Osteoblast (primary cell): ENCODE results near the gene ELF1. TPM values are rescaled to one million over a fixed set of nuclear protein-coding genes. Genes with fewer than 3 reads are reported as not detected.
A peak's percentile ranks its signal among the peaks of the same experiment; 100 is the strongest.

Experiments used
- DNase-seq: peaks from one replicate; pipeline ENCODE4 v3.0.0; 2011; ENCODE audit warnings: low spot score, mixed read lengths; ENCODE audit not compliant: insufficient read length; ENCODE audit errors: missing footprints
- H2AFZ ChIP-seq: 2 replicates; pipeline ENCODE4 v1.6.0; 2011; ENCODE audit warnings: mild to moderate bottlenecking, low read length
- H3K27ac ChIP-seq: 2 replicates; pipeline ENCODE4 v1.5.1; 2011; ENCODE audit warnings: mild to moderate bottlenecking, low read depth, low read length, moderate library complexity
- H3K27me3 ChIP-seq: 2 replicates; pipeline ENCODE4 v1.6.0; 2012; ENCODE audit warnings: mild to moderate bottlenecking, control low read depth, inconsistent platforms, low read length, moderate library complexity; ENCODE audit not compliant: insufficient read depth
- H3K36me3 ChIP-seq: 2 replicates; pipeline ENCODE4 v1.5.1; 2011; ENCODE audit warnings: mild to moderate bottlenecking, low read length, control low read depth, moderate library complexity; ENCODE audit not compliant: insufficient read depth
- H3K4me1 ChIP-seq: 2 replicates; pipeline ENCODE4 v1.5.1; 2011; ENCODE audit warnings: mild to moderate bottlenecking, low read length, control low read depth, moderate library complexity; ENCODE audit not compliant: insufficient read depth
- H3K4me2 ChIP-seq: 2 replicates; pipeline ENCODE4 v1.6.0; 2011; ENCODE audit warnings: mild to moderate bottlenecking, low read length; ENCODE audit not compliant: insufficient read depth
- H3K4me3 ChIP-seq: fragments of 200-600 bp; sonication (generic); 3 replicates; pipeline ENCODE4 v1.5.1; 2012; ENCODE audit warnings: mild to moderate bottlenecking, low read length, inconsistent platforms; ENCODE audit not compliant: insufficient read depth
- H3K79me2 ChIP-seq: 2 replicates; pipeline ENCODE4 v1.6.0; 2012; ENCODE audit warnings: mild to moderate bottlenecking, low read length, control low read depth, inconsistent platforms; ENCODE audit not compliant: insufficient read depth
- H3K9me3 ChIP-seq: 2 replicates; pipeline ENCODE4 v1.5.1; 2011; ENCODE audit warnings: low read depth, low read length, control low read depth
- H4K20me1 ChIP-seq: 2 replicates; pipeline ENCODE4 v1.6.0; 2012; ENCODE audit warnings: mild to moderate bottlenecking, low read length, control low read depth; ENCODE audit not compliant: insufficient read depth
- CTCF ChIP-seq: IDR thresholded peaks from 2 replicates; pipeline ENCODE4 v1.5.1; 2011; ENCODE audit warnings: mild to moderate bottlenecking, low read depth, low read length, moderate library complexity; ENCODE audit errors: extremely low read depth
- total RNA-seq: library from RNA; depleted of rRNA; stranded (reverse); fragments of >200 nt; gene quantifications from 2 replicates; pipeline ENCODE4 v1.2.3, GENCODE V29; 2012

ELF1 gene
- total RNA-seq, 1 donor = 63.0 TPM

- Histone ChIP-seq H3K4me2 (peak overlapping the region; percentile 85), H3K79me2 (peaks cover 69% of the 10 kb centered on the region), H3K4me3 (no peak overlapping the region), H3K4me1 (peaks cover 18% of the 10 kb centered on the region), H3K27me3 (no peaks in the 10 kb centered on the region), H3K36me3 (no peaks in the 10 kb centered on the region), H2AFZ (no peak overlapping the region), H3K27ac (no peak overlapping the region), H4K20me1 (peaks cover 9% of the 10 kb centered on the region), H3K9me3 (no peaks in the 10 kb centered on the region)
- no peak for DNase-seq
- TF ChIP-seq CTCF = no peak
These were observed 33.6 kb downstream of the ELF1 start for GRCh38 chr13:40985381-40986100.

GRCh38 chr13:40984668-40985366 lies 34.3 kb downstream of the ELF1 start:
- H2AFZ ChIP-seq = no peak overlapping the region
- peak overlapping the region; percentile 85 for H3K4me2 ChIP-seq
- no peak for DNase-seq
- H3K4me1 ChIP-seq = peaks cover 18% of the 10 kb centered on the region
- H3K79me2 ChIP-seq = peaks cover 74% of the 10 kb centered on the region
- no peaks in the 10 kb centered on the region for H3K36me3 ChIP-seq
- H3K27ac ChIP-seq = peak overlapping the region; percentile 37
- H3K27me3 ChIP-seq = no peaks in the 10 kb centered on the region
- no peak for TF ChIP-seq CTCF
- no peaks in the 10 kb centered on the region for H3K9me3 ChIP-seq
- H3K4me3 ChIP-seq = peak overlapping the region; percentile 57
- H4K20me1 ChIP-seq = peaks cover 9% of the 10 kb centered on the region

- DNase-seq = no peak
These were observed 35.1 kb downstream of the ELF1 start for GRCh38 chr13:40983725-40984667.

More at GRCh38 chr13:40983725-40984667, 35.1 kb downstream of the ELF1 start:
- H3K36me3 ChIP-seq = no peaks in the 10 kb centered on the region
- H3K4me1 ChIP-seq = peaks cover 18% of the 10 kb centered on the region
- no peaks in the 10 kb centered on the region for H3K27me3 ChIP-seq
- no peak overlapping the region for H2AFZ ChIP-seq
- H3K4me2 ChIP-seq = peak overlapping the region; percentile 85
- H3K27ac ChIP-seq = peak overlapping the region; percentile 47
- H4K20me1 ChIP-seq = peaks cover 7% of the 10 kb centered on the region
- peaks cover 75% of the 10 kb centered on the region for H3K79me2 ChIP-seq
- no peak for TF ChIP-seq CTCF
- no peak overlapping the region for H3K4me3 ChIP-seq
- H3K9me3 ChIP-seq = no peaks in the 10 kb centered on the region
